Upper lobe of left lung (tissue), 6 donors: Measurements from ENCODE around the gene IL22. TPM values are rescaled to one million over a fixed set of nuclear protein-coding genes. Genes with fewer than 3 reads are reported as not detected.
A peak's percentile ranks its signal among the peaks of the same experiment; 100 is the strongest.

Experiments used
- ATAC-seq, 2 donors: fragments of 200-7000 bp; cut with Tn5 transposase; one replicate each; pipeline ENCODE4 v1.9.1; 2022; ENCODE audit warnings: mild to moderate bottlenecking in 2 of 2, moderate library complexity in 2 of 2; ENCODE audit not compliant: low FRiP score in 2 of 2
- DNase-seq, 2 donors: peaks; one replicate each; pipeline ENCODE4 v3.0.0-alpha.2; 2019 to 2020
- H3K27ac ChIP-seq, 4 donors: fragments of 200-600 bp; sonication (generic); one replicate each; pipeline ENCODE4 v1.5.1; 2016 to 2019
- H3K27me3 ChIP-seq, 4 donors: fragments of 200-600 bp; sonication (generic); one replicate each; pipeline ENCODE4 v1.5.1; 2017 to 2019
- H3K36me3 ChIP-seq, 4 donors: fragments of 200-600 bp; sonication (generic); one replicate each; pipeline ENCODE4 v1.5.1; 2016 to 2019
- H3K4me1 ChIP-seq, 4 donors: fragments of 200-600 bp; sonication (generic); one replicate each; pipeline ENCODE4 v1.5.1; 2018 to 2019
- H3K4me3 ChIP-seq, 4 donors: fragments of 200-600 bp; sonication (generic); one replicate each; pipeline ENCODE4 v1.5.1; 2017 to 2019; ENCODE audit warnings: mild to moderate bottlenecking in 2 of 4, moderate library complexity in 1 of 4
- H3K9me3 ChIP-seq, 4 donors: fragments of 200-600 bp; sonication (generic); one replicate each; pipeline ENCODE4 v1.5.1; 2018 to 2019
- EP300 ChIP-seq, 4 donors: sonication (generic); formaldehyde crosslinking; IDR thresholded peaks; one replicate each; pipeline ENCODE4 v1.5.1; 2017; ENCODE audit warnings: antibody characterized with exemption in 4 of 4, control low read depth in 2 of 4
- POLR2A ChIP-seq, 4 donors: fragments of 450-650 bp; IDR thresholded peaks; one replicate each; pipeline ENCODE4 v1.5.1; 2016 to 2017; ENCODE audit warnings: antibody characterized with exemption in 4 of 4, mild to moderate bottlenecking in 2 of 4
- POLR2AphosphoS5 ChIP-seq, 2 donors: sonication (generic); formaldehyde crosslinking; IDR thresholded peaks; one replicate each; pipeline ENCODE4 v1.5.1; 2017; ENCODE audit warnings: antibody characterized with exemption in 2 of 2
- WGBS, 2 donors: methylation state at CpG; one replicate each; pipeline ENCODE4 v1.1.5; 2017 to 2018; 5-methylcytosine and 5-hydroxymethylcytosine counted together
- total RNA-seq, 6 donors: library from RNA; depleted of rRNA in 4 of 6; stranded (reverse); fragments of >200 nt in 4 of 6; gene quantifications; one replicate each; pipeline versions ENCODE4 v1.1.0 to v1.2.1, GENCODE V29; 2016 to 2021
- TF ChIP-seq, protein P1 (sequence below), 6 experiments: fragments of 450-650 bp in 4 of 6; fragments of 200-600 bp in 2 of 6; sonication (generic) in 2 of 6; IDR thresholded peaks; one replicate each; pipeline ENCODE4 v1.5.1; 2016 to 2019; ENCODE audit warnings: antibody characterized with exemption in 6 of 6
- donor health status: DM: no; HTN: no; CAD: no; lungs with moderate emphysema.
- donor health status: DM: no; HTN: yes; CAD: no; lungs with severe emphysema.

Gene IL22
- total RNA-seq, 6 donors from 2014 or later, result not detected

DNA sequence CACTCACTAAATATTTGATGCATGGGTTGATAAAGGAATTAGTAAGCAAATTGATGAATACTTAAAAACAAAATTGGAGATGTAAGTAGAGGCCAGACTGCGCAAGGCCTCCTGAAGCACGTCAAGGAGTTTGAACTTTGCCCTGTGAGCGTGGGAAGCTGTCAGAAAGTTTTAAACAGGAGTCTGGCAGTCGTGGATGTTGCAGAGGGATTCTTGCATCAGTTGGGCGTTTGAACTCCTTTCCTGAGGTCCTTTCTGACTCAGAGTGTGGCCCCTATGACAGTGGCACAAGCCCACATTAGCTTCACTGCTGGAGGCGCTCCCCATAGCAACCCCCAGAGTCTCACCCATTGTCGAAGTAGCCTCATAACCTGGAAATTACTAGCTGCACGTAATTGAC lies 17.9 kb upstream of the IL22 start:
- ATAC-seq, result no peak
- 55 to 64% methylated on average over 8 of the region's 8 CpGs for WGBS, 2 donors

DNA sequence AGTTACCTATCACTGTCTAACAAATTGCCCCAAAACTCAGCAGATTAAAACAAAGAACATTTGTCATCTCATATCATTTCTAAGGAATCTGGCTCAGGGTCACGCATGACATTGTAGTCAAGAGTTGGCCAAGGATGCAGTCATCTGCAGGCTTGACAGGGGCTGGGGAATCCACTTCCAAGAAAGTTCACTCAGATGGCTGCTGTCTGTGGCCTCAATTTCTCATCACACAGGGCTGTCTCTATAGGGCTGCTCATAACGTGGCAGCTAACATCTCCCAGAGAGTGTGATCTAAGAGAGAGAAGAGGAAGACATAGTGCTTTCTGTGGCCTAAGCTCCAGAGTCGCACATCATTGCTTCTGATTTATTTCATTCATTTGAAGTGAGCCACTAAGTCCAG lies 17.0 kb upstream of the IL22 start:
- Histone ChIP-seq H3K36me3 (no peaks in the 10 kb centered on the region), H3K9me3 (no peaks in the 10 kb centered on the region), H3K4me1 (no peaks in the 10 kb centered on the region), H3K27me3 (no peaks in the 10 kb centered on the region), H3K4me3 (no peak overlapping the region), H3K27ac (no peak overlapping the region)
- ATAC-seq (no peak), DNase-seq (no peak)
- WGBS, 2 donors, result 79 to 95% methylated on average over 3 of the region's 3 CpGs
- TF ChIP-seq POLR2A (IDR thresholded peaks at IDR 0.05), result no peak
- no peak for TF ChIP-seq EP300 (IDR thresholded peaks at IDR 0.05)
- TF ChIP-seq, protein P1, sequence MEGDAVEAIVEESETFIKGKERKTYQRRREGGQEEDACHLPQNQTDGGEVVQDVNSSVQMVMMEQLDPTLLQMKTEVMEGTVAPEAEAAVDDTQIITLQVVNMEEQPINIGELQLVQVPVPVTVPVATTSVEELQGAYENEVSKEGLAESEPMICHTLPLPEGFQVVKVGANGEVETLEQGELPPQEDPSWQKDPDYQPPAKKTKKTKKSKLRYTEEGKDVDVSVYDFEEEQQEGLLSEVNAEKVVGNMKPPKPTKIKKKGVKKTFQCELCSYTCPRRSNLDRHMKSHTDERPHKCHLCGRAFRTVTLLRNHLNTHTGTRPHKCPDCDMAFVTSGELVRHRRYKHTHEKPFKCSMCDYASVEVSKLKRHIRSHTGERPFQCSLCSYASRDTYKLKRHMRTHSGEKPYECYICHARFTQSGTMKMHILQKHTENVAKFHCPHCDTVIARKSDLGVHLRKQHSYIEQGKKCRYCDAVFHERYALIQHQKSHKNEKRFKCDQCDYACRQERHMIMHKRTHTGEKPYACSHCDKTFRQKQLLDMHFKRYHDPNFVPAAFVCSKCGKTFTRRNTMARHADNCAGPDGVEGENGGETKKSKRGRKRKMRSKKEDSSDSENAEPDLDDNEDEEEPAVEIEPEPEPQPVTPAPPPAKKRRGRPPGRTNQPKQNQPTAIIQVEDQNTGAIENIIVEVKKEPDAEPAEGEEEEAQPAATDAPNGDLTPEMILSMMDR (IDR thresholded peaks at IDR 0.05), result no peak
- TF ChIP-seq POLR2AphosphoS5 (IDR thresholded peaks at IDR 0.05), result no peak

More for the DNA sequence above, 17.9 kb upstream of the IL22 start:
- no peak overlapping the region for H3K27ac ChIP-seq
- H3K9me3 ChIP-seq, result no peaks in the 10 kb centered on the region
- TF ChIP-seq POLR2AphosphoS5 (IDR thresholded peaks at IDR 0.05) (no peak), EP300 (IDR thresholded peaks at IDR 0.05) (no peak), POLR2A (IDR thresholded peaks at IDR 0.05) (no peak)
- TF ChIP-seq, protein P1 (IDR thresholded peaks at IDR 0.05), result no peak
- no peaks in the 10 kb centered on the region for H3K4me1 ChIP-seq
- no peak overlapping the region for H3K4me3 ChIP-seq
- no peaks in the 10 kb centered on the region for H3K36me3 ChIP-seq
- no peaks in the 10 kb centered on the region for H3K27me3 ChIP-seq
- DNase-seq, result no peak

DNA sequence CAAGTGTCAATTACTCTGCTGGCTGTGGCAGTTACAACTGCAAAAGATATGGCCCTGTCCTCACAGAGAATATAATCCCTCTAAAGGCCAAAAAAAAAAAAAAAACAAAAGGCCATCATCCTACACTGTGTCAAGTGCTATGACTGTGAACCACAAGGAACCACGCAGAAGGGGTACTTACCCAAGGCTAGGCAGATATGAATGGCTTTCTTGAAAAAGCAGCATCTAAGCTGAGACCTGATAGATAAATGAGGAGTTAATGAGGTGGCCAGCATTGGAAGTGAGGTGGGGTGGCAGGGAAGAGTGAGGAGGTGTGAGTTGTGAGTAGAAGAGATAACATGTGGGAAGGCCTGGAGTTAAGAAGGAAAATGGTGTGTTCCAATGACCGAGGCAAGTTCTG lies 16.4 kb upstream of the IL22 start:
- 64 to 78% methylated on average over 2 of the region's 2 CpGs for WGBS, 2 donors
- no peak overlapping the region for H3K4me3 ChIP-seq
- DNase-seq (no peak), ATAC-seq (peak in 1 of 2 donors; percentile 49)
- TF ChIP-seq POLR2A (IDR thresholded peaks at IDR 0.05), result no peak
- TF ChIP-seq EP300 (IDR thresholded peaks at IDR 0.05), result no peak
- TF ChIP-seq, protein P1 (IDR thresholded peaks at IDR 0.05), result no peak
- no peaks in the 10 kb centered on the region for H3K4me1 ChIP-seq
- H3K36me3 ChIP-seq, result no peaks in the 10 kb centered on the region
- H3K9me3 ChIP-seq, result no peaks in the 10 kb centered on the region
- H3K27me3 ChIP-seq, result no peaks in the 10 kb centered on the region
- H3K27ac ChIP-seq, result no peak overlapping the region

DNA sequence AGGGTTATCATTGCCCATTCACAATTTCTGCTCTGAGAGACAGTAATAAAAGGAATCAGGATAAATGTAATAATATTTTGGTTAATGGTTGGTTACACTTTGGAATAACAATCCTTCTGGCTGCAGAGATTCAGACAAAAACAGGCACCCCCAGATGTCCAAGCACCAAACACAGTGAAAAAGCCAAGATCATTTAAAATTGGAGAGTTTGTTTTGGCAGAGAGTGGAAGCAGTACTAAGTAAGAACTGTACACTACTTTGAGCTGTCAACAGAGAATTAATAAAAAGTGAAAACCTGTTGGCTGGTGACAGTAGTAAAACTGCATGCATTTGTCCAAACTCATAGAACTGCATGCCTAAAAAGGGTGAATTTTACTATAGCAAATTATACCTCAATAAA lies 15.6 kb upstream of the IL22 start:
- TF ChIP-seq EP300 (IDR thresholded peaks at IDR 0.05) (no peak), POLR2A (IDR thresholded peaks at IDR 0.05) (no peak), POLR2AphosphoS5 (IDR thresholded peaks at IDR 0.05) (no peak)
- TF ChIP-seq, protein P1 (IDR thresholded peaks at IDR 0.05), result no peak
- H3K4me1 ChIP-seq, result no peaks in the 10 kb centered on the region
- H3K27ac ChIP-seq, result no peak overlapping the region
- DNase-seq (no peak), ATAC-seq (no peak)
- no peaks in the 10 kb centered on the region for H3K36me3 ChIP-seq
- H3K4me3 ChIP-seq, result no peak overlapping the region
- no peaks in the 10 kb centered on the region for H3K27me3 ChIP-seq
- no peaks in the 10 kb centered on the region for H3K9me3 ChIP-seq

DNA sequence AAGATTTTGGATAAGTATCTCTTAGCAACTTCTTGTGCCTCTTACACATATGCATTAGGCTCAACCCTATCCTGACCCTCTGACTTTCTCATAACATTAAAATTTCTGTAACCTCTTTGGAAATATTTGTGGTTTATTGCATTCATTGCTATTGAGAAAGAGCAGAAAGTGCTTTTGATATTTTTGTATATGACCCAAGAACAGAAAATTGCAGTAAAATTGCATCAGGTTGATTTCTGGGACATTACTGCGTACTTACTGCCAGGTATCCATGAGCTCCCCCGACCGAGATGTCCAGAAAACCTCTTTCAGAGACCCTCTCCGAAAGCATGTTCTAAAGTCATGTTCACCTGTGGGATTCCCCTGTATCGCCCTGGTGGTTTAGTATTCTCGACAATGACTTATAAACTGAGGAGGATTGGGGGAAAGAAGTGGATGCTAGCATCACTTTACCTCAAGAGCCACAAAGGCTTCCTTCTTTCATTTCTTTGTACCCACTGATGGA lies 14.5 kb upstream of the IL22 start:
- TF ChIP-seq POLR2AphosphoS5 (IDR thresholded peaks at IDR 0.05) (no peak), POLR2A (IDR thresholded peaks at IDR 0.05) (no peak), EP300 (IDR thresholded peaks at IDR 0.05) (no peak)
- TF ChIP-seq, protein P1 (IDR thresholded peaks at IDR 0.05), result no peak
- H3K4me3 ChIP-seq, result no peak overlapping the region
- WGBS, 2 donors, result 70 to 81% methylated on average over 6 of the region's 6 CpGs
- ATAC-seq (no peak), DNase-seq (no peak)
- no peak overlapping the region for H3K27ac ChIP-seq
- H3K36me3 ChIP-seq, result no peaks in the 10 kb centered on the region
- no peaks in the 10 kb centered on the region for H3K4me1 ChIP-seq
- no peaks in the 10 kb centered on the region for H3K9me3 ChIP-seq
- no peaks in the 10 kb centered on the region for H3K27me3 ChIP-seq
